Left lung (tissue), 10 donors: ENCODE results near the gene DUSP23. TPM values are rescaled to one million over a fixed set of nuclear protein-coding genes. Genes with fewer than 3 reads are reported as not detected.

Experiments
- ATAC-seq: fragments of 200-7000 bp; cut with Tn5 transposase; one replicate; pipeline ENCODE4 v1.9.1; 2020; ENCODE audit warnings: moderate library complexity
- DNase-seq, 4 donors: peaks; one replicate each; pipeline ENCODE4 v3.0.0-alpha.2; 2013 to 2020
- H3K27ac ChIP-seq, 2 donors: fragments of 200-600 bp; sonication (generic) in 1 of 2; one replicate each; pipeline versions ENCODE4 v1.5.0 to v1.8.0; 2020 to 2021
- H3K27me3 ChIP-seq, 2 donors: fragments of 200-600 bp; sonication (generic) in 1 of 2; one replicate each; pipeline versions ENCODE4 v1.5.0 to v1.8.0; 2020 to 2021
- H3K36me3 ChIP-seq, 2 donors: fragments of 200-600 bp; sonication (generic) in 1 of 2; one replicate each; pipeline versions ENCODE4 v1.5.0 to v1.8.0; 2020 to 2021
- H3K4me1 ChIP-seq, 2 donors: fragments of 200-600 bp; one replicate each; pipeline ENCODE4 v1.8.0; 2021
- H3K4me3 ChIP-seq, 2 donors: fragments of 200-600 bp; sonication (generic) in 1 of 2; one replicate each; pipeline versions ENCODE4 v1.5.0 to v1.8.0; 2020 to 2021; ENCODE audit warnings: mild to moderate bottlenecking in 1 of 2
- H3K9me3 ChIP-seq, 2 donors: fragments of 200-600 bp; sonication (generic) in 1 of 2; one replicate each; pipeline versions ENCODE4 v1.5.0 to v1.8.0; 2020 to 2021
- CTCF ChIP-seq, 2 donors: fragments of 200-600 bp; sonication (generic) in 1 of 2; IDR thresholded peaks; one replicate each; pipeline versions ENCODE4 v1.5.0 to v1.8.0; 2021; ENCODE audit warnings: antibody characterized with exemption in 2 of 2
- intact Hi-C, 2 donors: fragments of 100-400 bp; cut with DNase I; formaldehyde crosslinking; loops; one replicate each; pipeline versions ENCODE4 v1.11.2 to v1.14.2; 2022
- polyA plus RNA-seq, 6 donors: library from polyadenylated mRNA; unstranded; fragments of 120-200 nt; gene quantifications; one replicate each; pipeline ENCODE4 v1.2.1, GENCODE V29; 2013; ENCODE audit not compliant: insufficient read length in 6 of 6
- total RNA-seq, 2 donors: library from RNA; stranded (reverse); fragmentation: NEBNext Ultra II Directional; extraction: Animal tissue kit (Norgen Biotek cat#: 25700); gene quantifications; one replicate each; pipeline ENCODE4 v1.2.1, GENCODE V29; 2021
- donor health status: DM: no; HTN: yes; CAD: no.
- donor health status: DM: no; HTN: no; CAD: no.

Gene DUSP23
- total and polyA plus RNA-seq, 8 donors, result 10.1 to 56.4 (median 15.4) TPM

GRCh38 chr1:159765806-159766205, 15.0 kb upstream of the DUSP23 start:
- ATAC-seq (no peak), DNase-seq (no peak)
- intact Hi-C loops, result no loop called here
- Histone ChIP-seq H3K27me3 (no peaks in the 10 kb centered on the region), H3K9me3 (peaks cover 0 to 6% of the 10 kb centered on the region in 2 donors), H3K4me1 (no peaks in the 10 kb centered on the region), H3K4me3 (no peak overlapping the region), H3K27ac (no peak overlapping the region), H3K36me3 (no peaks in the 10 kb centered on the region)
- TF ChIP-seq CTCF (IDR thresholded peaks at IDR 0.05), result no peak

- ATAC-seq, result no peak
- no peaks in the 10 kb centered on the region for H3K4me1 ChIP-seq
- TF ChIP-seq CTCF (IDR thresholded peaks at IDR 0.05), result no peak
Measured at GRCh38 chr1:159771127-159771895, 9.5 kb upstream of the DUSP23 start.

GRCh38 chr1:159774465-159774864, 6.3 kb upstream of the DUSP23 start:
- H3K4me3 ChIP-seq, result no peak overlapping the region
- H3K9me3 ChIP-seq, result no peaks in the 10 kb centered on the region
- intact Hi-C loops, result no loop called here
- no peak for ATAC-seq
- H3K27ac ChIP-seq, result no peak overlapping the region
- no peaks in the 10 kb centered on the region for H3K27me3 ChIP-seq
- H3K36me3 ChIP-seq, result no peaks in the 10 kb centered on the region
- H3K4me1 ChIP-seq, result peaks cover 0 to 3% of the 10 kb centered on the region in 2 donors
- no peak for DNase-seq
- no peak for TF ChIP-seq CTCF (IDR thresholded peaks at IDR 0.05)

More at GRCh38 chr1:159771127-159771895, 9.5 kb upstream of the DUSP23 start:
- Histone ChIP-seq H3K27ac (no peak overlapping the region), H3K9me3 (peaks cover 0 to 6% of the 10 kb centered on the region in 2 donors), H3K27me3 (no peaks in the 10 kb centered on the region), H3K36me3 (no peaks in the 10 kb centered on the region), H3K4me3 (no peak overlapping the region)
- DNase-seq, result no peak
- intact Hi-C loops, result no loop called here

- Histone ChIP-seq H3K36me3 (no peaks in the 10 kb centered on the region), H3K4me3 (no peak overlapping the region), H3K27me3 (no peaks in the 10 kb centered on the region), H3K4me1 (peaks cover 0 to 14% of the 10 kb centered on the region in 2 donors), H3K9me3 (no peaks in the 10 kb centered on the region), H3K27ac (no peak overlapping the region)
- intact Hi-C loops, result no loop called here
- TF ChIP-seq CTCF (IDR thresholded peaks at IDR 0.05), result no peak
- DNase-seq (no peak), ATAC-seq (no peak)
Measured at GRCh38 chr1:159775716-159776115, 5.0 kb upstream of the DUSP23 start.

DNA sequence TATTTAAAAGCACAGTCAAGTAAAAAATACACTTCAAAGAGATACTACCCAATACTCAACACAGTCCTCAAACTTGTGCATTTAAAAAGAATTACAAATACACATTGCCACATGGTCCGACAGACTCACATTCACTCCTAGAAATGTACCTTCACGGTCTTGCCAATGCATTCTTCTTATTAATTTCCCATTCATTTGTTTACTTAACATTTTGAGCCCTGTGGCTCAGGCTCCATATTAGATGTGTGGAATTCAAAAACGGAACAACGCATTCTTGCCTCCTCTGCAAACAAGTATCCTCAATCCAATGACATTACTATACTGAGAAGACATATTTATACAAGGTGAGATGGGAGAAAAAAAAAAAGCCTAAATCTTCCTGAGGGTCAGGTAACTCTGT, 2.5 kb upstream of the DUSP23 start:
- peaks cover 0 to 7% of the 10 kb centered on the region in 2 donors for H3K36me3 ChIP-seq
- no peaks in the 10 kb centered on the region for H3K27me3 ChIP-seq
- ATAC-seq, result no peak
- H3K27ac ChIP-seq, result no peak overlapping the region
- no peak overlapping the region for H3K4me3 ChIP-seq
- intact Hi-C loops, result no loop called here
- TF ChIP-seq CTCF (IDR thresholded peaks at IDR 0.05), result no peak
- no peaks in the 10 kb centered on the region for H3K9me3 ChIP-seq
- no peak for DNase-seq
- peaks cover 0 to 29% of the 10 kb centered on the region in 2 donors for H3K4me1 ChIP-seq
